ENCODE results near the gene BTBD9.

Gene BTBD9

GRCh38 chr6:38639498-38640215 lies at the start of gene BTBD9:
TSS of gene BTBD9 (minus strand) at chr6:38639929.
- DNase-seq (ENCODE audit: low read depth in 2 of 2): peak; percentile 60

DNA sequence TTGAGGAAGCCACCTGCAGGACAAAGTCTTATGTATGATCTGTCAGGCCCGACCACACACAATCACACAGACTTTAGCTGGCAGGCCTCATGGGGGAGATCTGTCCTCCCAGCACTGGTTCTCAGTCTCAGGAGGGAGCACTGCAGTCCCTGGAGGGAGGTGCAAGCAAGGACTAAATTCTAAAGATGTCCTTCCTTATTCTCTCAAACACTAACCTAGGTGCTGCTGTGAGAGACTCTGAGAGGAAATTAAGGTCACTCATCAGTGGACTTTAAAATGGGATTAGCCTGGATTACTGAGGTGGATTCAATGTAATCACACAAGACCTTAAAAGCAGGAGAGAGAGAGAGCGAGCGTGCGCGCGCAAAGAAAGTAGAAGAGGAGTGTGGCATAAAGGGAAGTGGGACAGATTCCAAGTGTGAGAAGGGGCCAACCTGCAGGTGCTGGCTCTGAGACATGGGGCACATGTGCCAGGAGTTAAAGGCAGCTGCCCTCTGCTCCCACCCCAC lies 48.9 kb upstream of the BTBD9 start:
- no peak for DNase-seq (ENCODE audit: low read depth in 2 of 2)

GRCh38 chr6:38687549-38687948 lies 47.8 kb upstream of the BTBD9 start:
- DNase-seq (ENCODE audit: low read depth in 2 of 2): no peak

DNA sequence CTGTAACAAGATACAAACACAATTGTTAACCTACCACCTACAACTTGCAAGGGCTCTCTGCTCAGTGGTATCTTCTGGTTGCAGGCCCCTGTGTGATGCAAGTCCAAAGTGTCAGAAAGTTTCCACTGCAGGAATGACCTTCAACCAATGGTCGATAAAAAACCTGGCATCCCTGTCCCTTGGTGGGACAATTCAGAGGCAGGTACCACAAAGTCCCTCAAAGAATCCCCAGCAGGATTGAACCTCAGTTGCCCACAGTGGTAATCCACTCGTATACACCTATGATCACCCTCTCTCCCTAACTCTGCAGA lies 47.3 kb upstream of the BTBD9 start:
- DNase-seq (ENCODE audit: low read depth in 2 of 2): no peak

GRCh38 chr6:38686270-38687042 lies 46.7 kb upstream of the BTBD9 start:
- no peak for DNase-seq (ENCODE audit: low read depth in 2 of 2)

- DNase-seq (ENCODE audit: low read depth in 2 of 2): no peak
Observed at GRCh38 chr6:38684904-38685303, 45.2 kb upstream of the BTBD9 start.

GRCh38 chr6:38684237-38684636 lies 44.5 kb upstream of the BTBD9 start:
- no peak for DNase-seq (ENCODE audit: low read depth in 2 of 2)

DNA sequence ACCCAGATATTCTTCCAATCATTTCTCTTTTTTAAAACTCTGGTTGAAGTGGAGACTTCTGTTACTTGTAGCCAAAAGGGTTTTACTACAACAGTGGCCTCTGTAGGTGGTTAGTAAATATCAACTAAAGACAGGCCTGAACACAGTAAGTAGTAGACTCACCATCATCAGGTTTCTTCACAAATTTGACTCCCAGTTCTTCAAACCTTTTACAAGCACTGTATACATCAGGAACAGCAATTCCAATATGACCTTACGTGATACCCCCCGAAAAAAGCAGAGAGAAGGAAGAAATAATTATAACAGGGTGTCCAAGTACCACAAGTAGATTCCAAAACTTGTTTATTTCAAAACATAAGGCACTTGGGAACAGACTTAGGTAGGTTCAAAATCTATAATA lies 42.1 kb upstream of the BTBD9 start:
- no peak for DNase-seq (ENCODE audit: low read depth in 2 of 2)

DNA sequence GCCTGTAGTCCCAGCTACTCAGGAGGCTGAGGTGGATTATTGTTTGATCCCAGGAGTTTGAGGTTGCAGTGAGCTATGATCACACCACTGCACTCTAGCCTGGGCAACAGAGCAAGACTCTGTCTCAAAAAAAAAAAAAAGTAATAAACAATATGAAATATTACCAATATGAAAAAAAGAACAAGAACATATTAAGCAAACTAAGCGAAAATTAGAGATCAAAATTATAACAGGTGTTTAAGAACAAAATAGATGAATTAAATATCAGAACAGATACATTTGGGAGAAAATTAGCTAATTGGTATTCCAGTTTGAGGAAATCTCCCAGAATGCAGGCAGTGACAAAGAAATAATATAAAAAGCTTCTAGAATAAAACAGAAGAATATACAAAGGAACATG lies 39.9 kb upstream of the BTBD9 start:
- DNase-seq (ENCODE audit: low read depth in 2 of 2): no peak

GRCh38 chr6:38678178-38678760 lies 38.5 kb upstream of the BTBD9 start:
- DNase-seq (ENCODE audit: low read depth in 2 of 2): no peak

GRCh38 chr6:38676974-38677544 lies 37.3 kb upstream of the BTBD9 start:
- no peak for DNase-seq (ENCODE audit: low read depth in 2 of 2)

DNA sequence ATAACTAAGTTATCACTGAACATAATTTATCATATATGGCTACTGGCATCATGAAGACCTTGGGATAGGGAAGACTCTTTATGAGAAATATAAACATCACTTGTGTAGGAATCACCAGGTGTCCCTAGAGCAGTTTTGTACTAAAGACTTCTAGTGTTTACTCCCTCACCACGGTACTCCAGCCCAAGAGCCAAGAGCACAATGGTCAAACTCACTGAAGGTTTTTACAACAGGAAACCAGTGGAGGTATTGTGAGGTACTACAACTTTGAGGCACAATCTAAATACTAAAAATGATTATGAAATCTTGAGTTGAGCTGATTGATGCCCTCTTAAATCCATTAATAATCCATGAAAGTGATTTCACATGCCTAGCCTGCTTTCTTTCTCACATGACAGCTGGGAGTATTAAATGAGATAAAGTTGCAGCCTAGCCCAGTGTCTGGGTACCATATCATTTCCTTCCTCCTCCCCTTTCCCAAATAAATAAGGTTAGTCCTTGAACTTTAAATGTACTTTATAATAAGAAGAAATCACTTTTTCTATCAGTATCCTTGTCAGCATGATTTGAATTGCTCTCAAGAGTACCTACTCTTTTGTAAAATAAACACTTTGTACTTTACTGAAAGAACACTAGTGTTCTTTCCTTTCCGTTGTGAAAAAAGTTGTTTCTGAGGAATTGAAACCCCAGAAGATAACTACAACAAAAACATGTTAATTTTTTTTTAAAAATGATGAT lies 36.7 kb upstream of the BTBD9 start:
- DNase-seq (ENCODE audit: low read depth in 2 of 2): no peak

GRCh38 chr6:38673397-38674165 lies 33.9 kb upstream of the BTBD9 start:
- no peak for DNase-seq (ENCODE audit: low read depth in 2 of 2)

- no peak for DNase-seq (ENCODE audit: low read depth in 2 of 2)
Observed at GRCh38 chr6:38671885-38672467, 32.2 kb upstream of the BTBD9 start.

- no peak for DNase-seq (ENCODE audit: low read depth in 2 of 2)
Observed at GRCh38 chr6:38658418-38659167, 18.9 kb upstream of the BTBD9 start.

DNA sequence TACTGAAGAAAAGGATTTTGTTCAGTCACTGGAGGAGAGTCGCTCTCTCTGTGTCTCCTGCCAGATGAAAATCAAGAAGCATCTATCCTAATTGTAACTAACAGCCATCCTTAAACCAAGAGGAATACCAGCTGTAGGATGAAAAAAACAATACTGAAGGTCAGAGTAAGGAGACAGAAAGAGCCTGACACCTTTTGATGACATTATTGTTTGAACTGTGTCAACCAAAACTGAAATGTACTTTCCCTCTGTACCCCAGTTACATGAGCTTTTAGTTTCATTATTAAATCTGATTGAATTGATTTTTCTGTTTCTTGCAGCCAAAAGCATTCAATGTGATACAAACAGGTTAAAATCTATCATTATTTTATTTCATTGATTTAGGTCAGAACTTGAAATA lies 17.2 kb upstream of the BTBD9 start:
- DNase-seq (ENCODE audit: low read depth in 2 of 2): no peak

- DNase-seq (ENCODE audit: low read depth in 2 of 2): no peak
Observed at GRCh38 chr6:38654263-38654662, 14.5 kb upstream of the BTBD9 start.

DNA sequence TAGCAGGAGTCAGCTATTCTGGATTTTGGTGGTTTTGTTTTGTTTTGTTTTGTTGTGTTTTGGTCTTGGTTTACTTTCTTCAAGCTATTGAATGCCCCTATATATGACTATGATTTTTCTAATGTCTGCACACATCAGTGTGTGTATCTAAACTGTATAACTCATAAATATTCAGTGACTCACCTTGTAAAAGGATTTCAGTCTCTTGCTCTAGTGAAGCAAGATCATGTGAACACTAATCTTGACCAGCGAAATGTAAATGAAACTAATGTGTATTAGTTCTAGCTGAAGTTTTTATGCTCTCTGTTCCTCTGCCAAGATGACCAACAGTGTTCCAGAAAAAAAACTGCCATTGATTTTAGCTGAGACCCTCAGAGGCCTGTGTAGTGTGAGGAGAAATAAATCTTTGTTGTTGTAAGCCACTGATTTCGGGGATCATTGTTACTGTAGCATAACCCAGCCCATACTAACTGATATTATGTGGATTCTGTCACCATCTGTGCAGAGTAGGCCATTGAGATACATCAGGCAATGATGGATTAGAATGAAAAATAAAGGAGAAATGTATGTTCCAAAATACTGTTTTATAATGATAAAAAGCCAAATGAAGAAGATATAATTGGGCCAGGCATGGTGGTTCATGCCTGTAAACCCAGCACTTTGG lies 11.5 kb upstream of the BTBD9 start:
- no peak for DNase-seq (ENCODE audit: low read depth in 2 of 2)

GRCh38 chr6:38650207-38650752 lies 10.6 kb upstream of the BTBD9 start:
- no peak for DNase-seq (ENCODE audit: low read depth in 2 of 2)

Data from stimulated activated CD8-positive, alpha-beta memory T cell treated with anti-CD3 and anti-CD28 coated beads, Interleukin-2, amount 100 ng/mL, for 1 hour (primary cell).